HL-60 (cell line): ENCODE results near the gene XRCC3.

Experiments used
- CTCF ChIP-seq: IDR thresholded peaks from one replicate; pipeline ENCODE4 v1.5.1; 2011; ENCODE audit warnings: low read length, control low read depth, inconsistent platforms; ENCODE audit not compliant: insufficient read depth
- GABPA ChIP-seq: IDR thresholded peaks from 2 replicates; pipeline ENCODE4 v1.6.1; 2012; ENCODE audit warnings: low read depth
- POLR2AphosphoS5 ChIP-seq: IDR thresholded peaks from 2 replicates; pipeline ENCODE4 v1.6.1; 2012; ENCODE audit warnings: low read depth
- REST ChIP-seq: IDR thresholded peaks from 2 replicates; pipeline ENCODE4 v1.6.1; 2012; ENCODE audit warnings: low read depth; ENCODE audit not compliant: insufficient replicate concordance
- SPI1 ChIP-seq: IDR thresholded peaks from 2 replicates; pipeline ENCODE4 v1.6.1; 2012; ENCODE audit warnings: low read depth, mild to moderate bottlenecking, borderline replicate concordance

- no peak for TF ChIP-seq CTCF
- no peak for TF ChIP-seq REST
- no peak for TF ChIP-seq SPI1
- TF ChIP-seq POLR2AphosphoS5: no peak
- no peak for TF ChIP-seq GABPA
Observed at GRCh38 chr14:103725001-103725682, 9.9 kb upstream of the XRCC3 start.
